GM13977 (cell line): ENCODE data around the gene NOX5.

Experiments used
- DNase-seq: peaks from one replicate; pipeline ENCODE4 v3.0.0; 2012; ENCODE audit warnings: low spot score
- CTCF ChIP-seq: IDR thresholded peaks from 2 replicates; pipeline ENCODE4 v1.5.1; 2012; ENCODE audit warnings: mild to moderate bottlenecking, control low read depth; ENCODE audit not compliant: insufficient read depth; ENCODE audit errors: extremely low read depth, missing control alignments
- in situ Hi-C: fragments of 300-500 bp; cut with MboI; formaldehyde crosslinking; loops from one replicate; pipeline ENCODE4 v1.12.0; 2022; ENCODE audit warnings: low sequenced_read_pairs, low pct_unique_long_range_greater_than_20kb, mixed read lengths, inconsistent platforms; ENCODE audit not compliant: unreplicated experiment

NOX5 gene

GRCh38 chr15:69070396-69070795, 55.9 kb downstream of the NOX5 start:
- TF ChIP-seq CTCF, result no peak
- in situ Hi-C loops, result loop anchor here (25.0 kb wide), 2 partner anchors 192 to 317 kb away; no protein-coding TSS in a partner anchor

GRCh38 chr15:69071260-69071659, 56.8 kb downstream of the NOX5 start:
- no peak for DNase-seq
- in situ Hi-C loops, result loop anchor here (25.0 kb wide), 2 partner anchors 191 to 316 kb away; no protein-coding TSS in a partner anchor
- TF ChIP-seq CTCF, result no peak

More at GRCh38 chr15:69070396-69070795, 55.9 kb downstream of the NOX5 start:
- no peak for DNase-seq

- in situ Hi-C loops, result loop anchor here (25.0 kb wide), 2 partner anchors 189 to 314 kb away; no protein-coding TSS in a partner anchor
- no peak for DNase-seq
- TF ChIP-seq CTCF, result no peak
Observed at GRCh38 chr15:69072906-69073305, 58.4 kb downstream of the NOX5 start.

GRCh38 chr15:69074001-69074842, 59.7 kb downstream of the NOX5 start:
- TF ChIP-seq CTCF, result no peak
- in situ Hi-C loops, result loop anchor here (25.0 kb wide), 2 partner anchors 188 to 313 kb away; no protein-coding TSS in a partner anchor
- no peak for DNase-seq

- no peak for TF ChIP-seq CTCF
- no peak for DNase-seq
- in situ Hi-C loops, result loop anchor here (25.0 kb wide), 2 partner anchors 187 to 312 kb away; no protein-coding TSS in a partner anchor
Observed at GRCh38 chr15:69074843-69075224, 60.3 kb downstream of the NOX5 start.

- no peak for DNase-seq
- TF ChIP-seq CTCF, result no peak
- in situ Hi-C loops, result no loop called here
Observed at GRCh38 chr15:69075440-69075839, 60.9 kb downstream of the NOX5 start.
